ENCODE measurements around the gene ATG4D.

GRCh38 chr19:10602330-10603083 is 58.8 kb downstream of the ATG4D start:
- TF ChIP-seq CTCF (IDR thresholded peaks at IDR 0.05), result no peak
- TF ChIP-seq POLR2A (IDR thresholded peaks at IDR 0.05), result peak; percentile 42
